ENCODE data around the gene TICAM2.

The TICAM2 gene

GRCh38 chr5:115637507-115637906, 35.2 kb upstream of the TICAM2 start:
- no peak overlapping the region for H3K27ac ChIP-seq (ENCODE audit: low read length)
- no peak overlapping the region for H2AFZ ChIP-seq (ENCODE audit: low read depth, low read length)
- no peaks in the 10 kb centered on the region for H3K79me2 ChIP-seq (ENCODE audit: insufficient read depth, low read length)

GRCh38 chr5:115636008-115636407, 33.7 kb upstream of the TICAM2 start:
- peaks cover 17% of the 10 kb centered on the region for H3K4me1 ChIP-seq (ENCODE audit: insufficient read depth, low read length)
- TF ChIP-seq EZH2 (IDR thresholded peaks at IDR 0.05; ENCODE audit: borderline replicate concordance, low read depth, low read length, severe bottlenecking) (no peak), CTCF (IDR thresholded peaks at IDR 0.05; ENCODE audit: borderline replicate concordance, extremely low read depth, low read length, poor library complexity, severe bottlenecking) (no peak)
- H3K36me3 ChIP-seq (ENCODE audit: insufficient read depth, low read length), result no peaks in the 10 kb centered on the region
- ATAC-seq (ENCODE audit: insufficient read depth, low read depth), result no peak
- no peaks in the 10 kb centered on the region for H3K27me3 ChIP-seq (ENCODE audit: insufficient read depth, low read length, poor library complexity)
- H3K9me3 ChIP-seq (ENCODE audit: insufficient read depth, low read length, severe bottlenecking), result no peaks in the 10 kb centered on the region
- H3K79me2 ChIP-seq (ENCODE audit: insufficient read depth, low read length), result no peaks in the 10 kb centered on the region
- H3K4me2 ChIP-seq (ENCODE audit: insufficient read depth, low read length), result no peak overlapping the region
- no peak overlapping the region for H3K9ac ChIP-seq (ENCODE audit: low read depth, low read length)
- no peak overlapping the region for H3K4me3 ChIP-seq (ENCODE audit: low read depth in 1 of 2, low read length in 2 of 2)
- H2AFZ ChIP-seq (ENCODE audit: low read depth, low read length), result no peak overlapping the region
- no peak overlapping the region for H3K27ac ChIP-seq (ENCODE audit: low read length)
- no peaks in the 10 kb centered on the region for H4K20me1 ChIP-seq (ENCODE audit: insufficient read depth, low read length)
- no peak for DNase-seq

More at GRCh38 chr5:115637507-115637906, 35.2 kb upstream of the TICAM2 start:
- ATAC-seq (ENCODE audit: insufficient read depth, low read depth) (no peak), DNase-seq (no peak)
- H3K9me3 ChIP-seq (ENCODE audit: insufficient read depth, low read length, severe bottlenecking), result no peaks in the 10 kb centered on the region
- no peaks in the 10 kb centered on the region for H3K27me3 ChIP-seq (ENCODE audit: insufficient read depth, low read length, poor library complexity)
- no peak overlapping the region for H3K4me2 ChIP-seq (ENCODE audit: insufficient read depth, low read length)
- H3K4me3 ChIP-seq (ENCODE audit: low read depth in 1 of 2, low read length in 2 of 2), result no peak overlapping the region
- no peaks in the 10 kb centered on the region for H3K36me3 ChIP-seq (ENCODE audit: insufficient read depth, low read length)
- H3K9ac ChIP-seq (ENCODE audit: low read depth, low read length), result no peak overlapping the region
- TF ChIP-seq CTCF (IDR thresholded peaks at IDR 0.05; ENCODE audit: borderline replicate concordance, extremely low read depth, low read length, poor library complexity, severe bottlenecking), result no peak
- no peaks in the 10 kb centered on the region for H4K20me1 ChIP-seq (ENCODE audit: insufficient read depth, low read length)
- H3K4me1 ChIP-seq (ENCODE audit: insufficient read depth, low read length), result peaks cover 17% of the 10 kb centered on the region

GRCh38 chr5:115634343-115635132, 32.3 kb upstream of the TICAM2 start:
- peak overlapping the region; percentile 21 to 56; a peak in 3 of 4 replicates for H3K4me3 ChIP-seq (ENCODE audit: low read depth in 1 of 2, low read length in 2 of 2)
- H4K20me1 ChIP-seq (ENCODE audit: insufficient read depth, low read length), result no peaks in the 10 kb centered on the region
- DNase-seq, result peak; percentile 89
- H3K27ac ChIP-seq (ENCODE audit: low read length), result peak overlapping the region; percentile 67
- ATAC-seq (ENCODE audit: insufficient read depth, low read depth), result peak; percentile 100
- peak overlapping the region; percentile 84 for H2AFZ ChIP-seq (ENCODE audit: low read depth, low read length)
- no peaks in the 10 kb centered on the region for H3K36me3 ChIP-seq (ENCODE audit: insufficient read depth, low read length)
- H3K27me3 ChIP-seq (ENCODE audit: insufficient read depth, low read length, poor library complexity), result no peaks in the 10 kb centered on the region
- peak overlapping the region; percentile 58 for H3K9ac ChIP-seq (ENCODE audit: low read depth, low read length)
- peak overlapping the region; percentile 66 for H3K4me2 ChIP-seq (ENCODE audit: insufficient read depth, low read length)
- no peaks in the 10 kb centered on the region for H3K9me3 ChIP-seq (ENCODE audit: insufficient read depth, low read length, severe bottlenecking)
- H3K4me1 ChIP-seq (ENCODE audit: insufficient read depth, low read length), result peaks cover 17% of the 10 kb centered on the region
- TF ChIP-seq CTCF (IDR thresholded peaks at IDR 0.05; ENCODE audit: borderline replicate concordance, extremely low read depth, low read length, poor library complexity, severe bottlenecking) (peak; percentile 93), EZH2 (IDR thresholded peaks at IDR 0.05; ENCODE audit: borderline replicate concordance, low read depth, low read length, severe bottlenecking) (no peak)
- H3K79me2 ChIP-seq (ENCODE audit: insufficient read depth, low read length), result no peaks in the 10 kb centered on the region

All from DND-41 (cell line).